Activated CD4-positive, alpha-beta T cell treated with anti-CD3 and anti-CD28 coated beads, Interleukin-2, amount 10 ng/mL, durations not matched to agents 24 days and 14 days (primary cell): ENCODE results near the gene ATP6AP1. TPM values are rescaled to one million over a fixed set of nuclear protein-coding genes. Genes with fewer than 3 reads are reported as not detected.
"Not testable (repeated sequence)": the region's sequence is repeated elsewhere in the genome, so short reads cannot be mapped to it uniquely, and the experiment has no call there.

Experiments used
- DNase-seq: peaks from one replicate; pipeline ENCODE4 v3.0.0; 2022
- H3K27ac Mint-ChIP-seq: one replicate; pipeline ENCODE4 v1.8.0; 2022; ENCODE audit warnings: mild to moderate bottlenecking, mixed read lengths
- H3K27me3 Mint-ChIP-seq: one replicate; pipeline ENCODE4 v1.8.0; 2022; ENCODE audit warnings: mixed read lengths
- H3K36me3 Mint-ChIP-seq: one replicate; pipeline ENCODE4 v1.8.0; 2022; ENCODE audit warnings: low read depth, mild to moderate bottlenecking, mixed read lengths
- H3K4me1 Mint-ChIP-seq: one replicate; pipeline ENCODE4 v1.8.0; 2021; ENCODE audit warnings: mixed read lengths
- H3K4me3 Mint-ChIP-seq: one replicate; pipeline ENCODE4 v1.8.0; 2022; ENCODE audit warnings: mild to moderate bottlenecking, moderate library complexity, mixed read lengths
- H3K9me3 Mint-ChIP-seq: one replicate; pipeline ENCODE4 v1.8.0; 2021; ENCODE audit warnings: mixed read lengths
- intact Hi-C: fragments of 100-400 bp; cut with micrococcal nuclease; formaldehyde crosslinking; loops from one replicate; pipeline ENCODE4 v1.15.1; 2023
- total RNA-seq: library from RNA; stranded (reverse); gene quantifications from 2 replicates; pipeline ENCODE4 v1.2.3, GENCODE V29; 2022

Gene ATP6AP1
- total RNA-seq, 1 donor from 2014 or later = 43.5 TPM

DNA sequence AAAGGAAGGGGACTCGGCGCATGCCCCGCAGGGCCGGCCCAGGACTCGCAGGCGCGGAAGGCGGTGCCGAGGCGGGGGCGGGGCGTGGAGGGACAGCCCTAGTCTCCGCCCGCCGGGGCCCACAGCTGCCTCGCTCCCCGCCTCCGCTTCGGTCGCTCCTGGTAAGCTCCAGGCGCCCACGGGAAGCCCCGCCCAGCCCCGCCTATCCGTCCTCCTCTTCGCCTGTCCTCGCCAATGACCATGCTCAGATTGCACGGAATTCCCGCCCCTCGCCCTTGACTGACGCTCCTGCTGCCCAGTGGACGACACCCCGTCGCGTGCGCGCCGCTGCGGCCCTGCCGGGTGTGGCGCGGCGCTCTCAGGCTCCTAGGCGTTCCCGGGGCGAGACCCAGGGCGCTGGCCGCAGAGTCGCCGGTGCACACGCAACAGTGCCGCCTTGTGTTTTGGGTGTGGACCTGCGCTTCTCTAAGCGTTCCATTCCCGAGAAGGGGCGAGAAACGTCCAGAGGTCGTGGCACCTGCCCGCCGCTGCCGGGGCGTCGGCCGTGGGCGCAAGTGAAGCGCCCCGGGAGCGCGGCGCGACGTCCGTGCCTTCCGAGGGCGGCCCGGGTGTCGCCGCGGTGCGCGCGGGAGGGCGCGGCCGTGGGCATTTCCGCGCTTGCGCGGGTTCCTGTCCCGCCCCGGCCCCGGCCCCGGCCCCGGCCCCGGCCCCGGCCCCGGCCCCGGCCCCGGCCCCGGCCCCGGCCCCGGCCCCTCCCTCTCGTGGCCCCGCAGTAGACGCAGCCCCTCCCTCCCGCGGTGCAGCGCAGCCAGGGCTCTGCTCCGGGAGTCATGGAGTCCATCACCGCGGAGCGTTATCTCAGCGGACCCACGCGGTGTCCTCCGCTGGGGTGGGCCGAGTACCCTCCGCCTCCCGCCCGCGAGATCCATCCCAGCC is 38.4 kb upstream of the ATP6AP1 start:
- DNase-seq = peak; percentile 80

DNA sequence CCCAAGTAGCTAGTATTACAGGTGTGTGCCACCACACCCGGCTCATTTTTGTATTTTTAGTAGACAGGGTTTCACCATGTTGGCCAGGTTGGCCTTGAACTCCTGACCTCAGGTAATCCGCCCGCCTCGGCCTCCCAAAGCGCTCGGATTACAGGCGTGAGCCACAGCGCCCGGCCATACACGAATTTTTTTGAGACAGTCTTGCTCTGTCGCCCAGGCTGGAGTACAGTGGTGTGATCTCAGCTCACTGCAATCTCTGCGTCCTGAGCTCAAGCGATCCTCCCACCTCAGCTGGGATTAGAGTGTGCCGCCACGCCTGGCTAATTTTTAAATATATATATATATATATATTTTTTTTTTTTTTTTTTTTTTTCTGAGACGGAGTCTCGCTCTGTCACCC is 32.1 kb upstream of the ATP6AP1 start:
- intact Hi-C loops = loop anchor here (5.0 kb wide), 2 partner anchors 41 to 81 kb away; partner anchors contain the start of genes GDI1 and LAGE3
- H3K27ac Mint-ChIP-seq, H3K27me3 Mint-ChIP-seq, H3K9me3 Mint-ChIP-seq, DNase-seq: not testable (repeated sequence)
- peaks cover 33% of the 10 kb centered on the region for H3K36me3 Mint-ChIP-seq
- peaks cover 11% of the 10 kb centered on the region for H3K4me1 Mint-ChIP-seq
- peak overlapping the region; percentile 92 for H3K4me3 Mint-ChIP-seq

More for the DNA sequence above, 38.4 kb upstream of the ATP6AP1 start:
- H3K27me3 Mint-ChIP-seq, H3K36me3 Mint-ChIP-seq, intact Hi-C loops, H3K4me3 Mint-ChIP-seq, H3K4me1 Mint-ChIP-seq, H3K9me3 Mint-ChIP-seq, H3K27ac Mint-ChIP-seq: not testable (repeated sequence)

DNA sequence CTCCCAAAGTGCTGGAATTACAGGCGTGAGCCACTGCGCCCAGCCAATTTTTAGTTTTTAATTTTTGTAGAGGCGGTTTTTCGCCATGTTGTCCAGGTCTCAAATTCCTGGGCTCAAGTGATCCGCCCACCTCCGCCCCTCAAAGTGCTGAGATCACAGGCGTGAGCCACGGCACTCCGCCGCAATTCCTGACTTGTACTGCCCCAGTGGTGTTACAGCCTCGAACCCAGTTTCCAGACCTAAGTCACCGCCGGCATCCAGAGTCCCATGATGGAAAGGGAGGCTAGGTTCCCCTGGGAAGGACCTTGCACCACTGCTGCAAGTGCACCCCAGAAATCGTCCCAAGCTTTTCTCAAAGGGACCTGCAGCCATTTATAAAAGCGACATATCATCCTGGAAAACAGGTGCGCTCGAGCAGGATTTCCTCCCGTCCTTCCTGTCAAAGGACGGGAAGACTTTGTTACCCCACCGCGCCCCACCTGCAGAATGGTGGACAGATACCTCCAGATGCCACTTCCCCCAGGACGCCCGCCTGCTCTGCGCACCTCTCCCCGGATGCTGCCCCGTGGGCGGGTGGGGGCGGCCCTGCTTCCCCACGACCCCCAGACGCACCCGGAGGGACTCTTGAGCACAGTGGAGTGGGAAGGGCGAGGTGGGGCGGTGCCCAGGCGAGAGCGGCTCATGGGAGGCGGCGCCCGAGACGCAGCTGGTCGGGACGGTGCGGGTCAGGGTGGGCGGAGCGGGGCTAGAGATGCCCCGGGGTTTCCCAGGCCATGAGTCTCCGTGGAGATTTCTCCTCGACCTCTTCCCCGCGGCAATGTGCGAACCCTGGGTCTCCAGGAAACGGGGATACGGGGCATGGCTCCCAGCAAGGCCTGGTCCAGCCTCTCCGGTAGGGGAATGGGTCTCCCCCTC is 31.2 kb upstream of the ATP6AP1 start:
- H3K36me3 Mint-ChIP-seq = peaks cover 35% of the 10 kb centered on the region
- H3K9me3 Mint-ChIP-seq = no peaks in the 10 kb centered on the region

GRCh38 chrX:154397888-154398667 is 30.4 kb upstream of the ATP6AP1 start, which contains the start of gene RPL10:
Gene RPL10 (plus strand): TSS chrX:154398377. CDS start chrX:154398520, 143 bp downstream.
- peak; percentile 97 for DNase-seq
- peaks cover 11% of the 10 kb centered on the region for H3K4me1 Mint-ChIP-seq
- peaks cover 38% of the 10 kb centered on the region for H3K36me3 Mint-ChIP-seq
- intact Hi-C loops = loop anchor here (5.0 kb wide), 2 partner anchors 39 to 79 kb away; partner anchors contain the start of genes GDI1 and LAGE3
- peak within 1 kb of the TSS; percentile 92 for H3K4me3 Mint-ChIP-seq
- H3K9me3 Mint-ChIP-seq = no peaks in the 10 kb centered on the region
- no peaks in the 10 kb centered on the region for H3K27me3 Mint-ChIP-seq
- peak within 1 kb of the TSS; percentile 100 for H3K27ac Mint-ChIP-seq

More for the DNA sequence above, 31.2 kb upstream of the ATP6AP1 start:
- Mint-ChIP-seq H3K4me1 (peaks cover 11% of the 10 kb centered on the region), H3K4me3 (peak overlapping the region; percentile 92), H3K27me3 (no peaks in the 10 kb centered on the region), H3K27ac (peak overlapping the region; percentile 100)
- peak; percentile 89 for DNase-seq
- intact Hi-C loops = loop anchor here (5.0 kb wide), 2 partner anchors 40 to 80 kb away; partner anchors contain the start of genes GDI1 and LAGE3

DNA sequence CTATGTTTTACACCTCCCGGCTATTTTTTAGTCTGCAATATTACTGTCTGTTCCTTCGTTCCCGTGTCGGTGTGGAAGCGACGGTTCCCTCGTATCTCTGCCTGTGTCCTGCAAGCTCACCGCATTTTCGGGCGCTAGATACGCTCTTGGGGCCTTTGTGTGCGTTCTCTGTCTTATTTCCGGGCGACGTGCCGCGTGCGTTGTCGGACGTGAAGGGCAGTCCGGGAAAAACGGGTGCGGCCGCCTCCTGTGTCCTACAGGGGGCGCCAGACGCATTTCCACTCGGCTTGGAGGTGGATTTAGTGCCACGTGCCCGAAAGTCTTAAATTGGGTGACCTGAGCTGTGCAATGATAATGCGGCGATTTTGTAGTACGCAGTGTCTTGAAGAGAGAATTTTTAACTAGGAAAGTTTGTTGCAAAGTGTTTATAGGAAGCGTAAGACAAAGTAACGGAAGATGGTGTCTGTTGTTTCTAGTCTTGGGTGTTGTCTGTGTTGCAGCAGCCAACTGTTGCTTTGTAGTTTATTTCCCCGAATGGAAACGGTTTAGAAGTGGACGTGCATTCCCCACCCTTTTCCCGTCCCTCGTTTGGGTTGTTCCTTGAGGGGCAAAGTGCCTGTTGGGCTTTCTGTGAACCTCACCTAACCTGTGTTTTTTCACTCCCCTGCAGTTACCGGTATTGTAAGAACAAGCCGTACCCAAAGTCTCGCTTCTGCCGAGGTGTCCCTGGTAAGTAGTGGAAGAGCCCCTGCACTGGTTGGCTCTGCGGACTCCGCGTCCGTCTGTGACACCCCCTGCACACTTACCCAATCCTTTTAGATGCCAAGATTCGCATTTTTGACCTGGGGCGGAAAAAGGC is 29.6 kb upstream of the ATP6AP1 start:
- intact Hi-C loops = loop anchor here (5.0 kb wide), 2 partner anchors 38 to 78 kb away; partner anchors contain the start of genes GDI1 and LAGE3
- Mint-ChIP-seq H3K4me1 (peaks cover 11% of the 10 kb centered on the region), H3K27ac (peak overlapping the region; percentile 100), H3K9me3 (no peaks in the 10 kb centered on the region), H3K36me3 (peaks cover 38% of the 10 kb centered on the region), H3K4me3 (peak overlapping the region; percentile 92), H3K27me3 (no peaks in the 10 kb centered on the region)
- DNase-seq = peak; percentile 94

- peak; percentile 77 for DNase-seq
- intact Hi-C loops = loop anchor here (5.0 kb wide), 2 partner anchors 38 to 78 kb away; partner anchors contain the start of genes GDI1 and LAGE3
- peak overlapping the region; percentile 92 for H3K4me3 Mint-ChIP-seq
Observed at GRCh38 chrX:154399527-154400368, 28.7 kb upstream of the ATP6AP1 start.

DNA sequence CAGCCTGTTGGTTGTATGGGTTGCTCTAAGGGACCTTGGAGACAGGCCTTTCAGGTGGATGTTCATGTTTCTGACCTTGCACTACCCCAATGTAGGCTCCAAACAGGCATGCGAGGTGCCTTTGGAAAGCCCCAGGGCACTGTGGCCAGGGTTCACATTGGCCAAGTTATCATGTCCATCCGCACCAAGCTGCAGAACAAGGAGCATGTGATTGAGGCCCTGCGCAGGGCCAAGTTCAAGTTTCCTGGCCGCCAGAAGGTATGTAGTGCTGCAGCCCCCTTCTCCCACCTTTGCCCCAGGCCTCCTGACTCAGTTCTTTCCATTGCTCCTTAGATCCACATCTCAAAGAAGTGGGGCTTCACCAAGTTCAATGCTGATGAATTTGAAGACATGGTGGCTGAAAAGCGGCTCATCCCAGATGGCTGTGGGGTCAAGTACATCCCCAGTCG is 28.1 kb upstream of the ATP6AP1 start:
- H3K4me1 Mint-ChIP-seq = peaks cover 11% of the 10 kb centered on the region
- peaks cover 38% of the 10 kb centered on the region for H3K36me3 Mint-ChIP-seq
- peak overlapping the region; percentile 100 for H3K27ac Mint-ChIP-seq
- H3K9me3 Mint-ChIP-seq, DNase-seq, intact Hi-C loops, H3K27me3 Mint-ChIP-seq: not testable (repeated sequence)
- peak overlapping the region; percentile 92 for H3K4me3 Mint-ChIP-seq

More at GRCh38 chrX:154399527-154400368, 28.7 kb upstream of the ATP6AP1 start:
- Mint-ChIP-seq H3K9me3 (no peaks in the 10 kb centered on the region), H3K27me3 (no peaks in the 10 kb centered on the region), H3K4me1 (peaks cover 11% of the 10 kb centered on the region), H3K36me3 (peaks cover 38% of the 10 kb centered on the region), H3K27ac (peak overlapping the region; percentile 100)

GRCh38 chrX:154401045-154401799 is 27.3 kb upstream of the ATP6AP1 start:
- H3K27me3 Mint-ChIP-seq = no peaks in the 10 kb centered on the region
- H3K4me1 Mint-ChIP-seq = peaks cover 11% of the 10 kb centered on the region
- H3K4me3 Mint-ChIP-seq = peak overlapping the region; percentile 92
- no peak for DNase-seq
- H3K9me3 Mint-ChIP-seq = no peaks in the 10 kb centered on the region
- H3K36me3 Mint-ChIP-seq = peaks cover 38% of the 10 kb centered on the region
- peak overlapping the region; percentile 74 for H3K27ac Mint-ChIP-seq
- intact Hi-C loops = no loop called here

DNA sequence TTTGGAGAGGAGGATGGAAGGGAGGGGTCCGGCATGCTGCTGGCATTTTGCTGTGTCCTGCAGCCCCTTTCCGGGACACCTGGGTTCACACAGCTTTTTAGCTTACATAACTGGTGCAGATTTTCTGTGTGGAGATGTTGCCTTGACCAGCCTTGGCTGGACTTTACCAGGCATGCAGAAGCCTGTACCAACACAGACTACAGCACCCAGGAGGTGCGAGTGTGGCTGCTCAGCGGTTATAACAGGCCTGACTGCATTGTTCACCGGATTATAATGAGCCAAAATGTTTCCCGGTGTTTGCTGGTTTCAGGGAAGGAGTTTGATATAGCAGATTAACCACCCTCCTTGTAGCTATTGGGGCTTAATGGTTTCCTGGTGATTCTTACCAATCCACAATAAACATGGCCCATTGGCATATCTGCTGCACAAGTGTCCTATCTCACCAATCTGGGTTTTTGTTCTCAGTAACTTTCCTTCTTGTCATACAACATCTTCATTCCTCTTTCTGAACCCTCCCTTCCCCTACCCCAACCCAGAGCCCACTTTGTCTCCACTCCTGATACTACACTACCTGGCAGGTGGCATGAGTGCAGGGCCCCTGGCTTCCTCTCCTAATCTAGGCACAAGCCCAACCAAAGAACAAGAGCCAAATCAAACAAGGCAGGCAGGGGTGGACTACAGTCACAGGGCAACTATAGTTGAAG is 26.4 kb upstream of the ATP6AP1 start:
- Mint-ChIP-seq H3K27me3 (no peaks in the 10 kb centered on the region), H3K27ac (no peak overlapping the region), H3K9me3 (no peaks in the 10 kb centered on the region), H3K36me3 (peaks cover 38% of the 10 kb centered on the region), H3K4me1 (peaks cover 11% of the 10 kb centered on the region), H3K4me3 (no peak overlapping the region)
- intact Hi-C loops = no loop called here
- no peak for DNase-seq

DNA sequence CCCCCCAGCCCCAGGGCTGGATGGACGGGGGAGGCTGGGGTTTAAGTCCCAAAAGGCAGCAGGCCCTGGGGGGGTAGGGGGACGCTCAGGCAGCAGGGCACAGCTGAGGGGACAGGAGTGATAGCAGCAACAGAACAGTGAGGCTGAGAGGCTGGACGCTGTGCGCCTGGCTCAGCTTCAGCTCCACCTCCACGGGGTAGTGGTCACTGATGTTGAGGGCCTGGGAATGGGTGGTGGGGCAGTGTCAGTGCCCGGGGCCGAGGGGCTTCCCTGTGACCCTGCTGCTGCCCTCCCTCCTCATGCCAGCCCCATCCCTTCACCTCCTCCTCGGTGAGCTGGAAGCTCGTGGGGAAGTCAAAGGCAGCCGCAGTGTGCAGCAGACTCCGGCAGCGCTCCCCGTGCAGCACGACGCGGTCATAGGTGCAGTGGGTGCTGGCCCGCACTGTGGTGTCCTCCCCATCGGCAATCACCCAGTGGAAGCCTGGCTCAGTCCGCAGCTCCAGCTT is 25.8 kb upstream of the ATP6AP1 start:
- Mint-ChIP-seq H3K9me3 (no peaks in the 10 kb centered on the region), H3K27me3 (no peaks in the 10 kb centered on the region), H3K36me3 (peaks cover 38% of the 10 kb centered on the region), H3K4me3 (no peak overlapping the region), H3K27ac (no peak overlapping the region), H3K4me1 (peaks cover 11% of the 10 kb centered on the region)
- DNase-seq = no peak
- intact Hi-C loops = no loop called here
